ENCODE data around the gene SELENOV.
A peak's percentile ranks its signal among the peaks of the same experiment; 100 is the strongest.

The SELENOV gene

DNA sequence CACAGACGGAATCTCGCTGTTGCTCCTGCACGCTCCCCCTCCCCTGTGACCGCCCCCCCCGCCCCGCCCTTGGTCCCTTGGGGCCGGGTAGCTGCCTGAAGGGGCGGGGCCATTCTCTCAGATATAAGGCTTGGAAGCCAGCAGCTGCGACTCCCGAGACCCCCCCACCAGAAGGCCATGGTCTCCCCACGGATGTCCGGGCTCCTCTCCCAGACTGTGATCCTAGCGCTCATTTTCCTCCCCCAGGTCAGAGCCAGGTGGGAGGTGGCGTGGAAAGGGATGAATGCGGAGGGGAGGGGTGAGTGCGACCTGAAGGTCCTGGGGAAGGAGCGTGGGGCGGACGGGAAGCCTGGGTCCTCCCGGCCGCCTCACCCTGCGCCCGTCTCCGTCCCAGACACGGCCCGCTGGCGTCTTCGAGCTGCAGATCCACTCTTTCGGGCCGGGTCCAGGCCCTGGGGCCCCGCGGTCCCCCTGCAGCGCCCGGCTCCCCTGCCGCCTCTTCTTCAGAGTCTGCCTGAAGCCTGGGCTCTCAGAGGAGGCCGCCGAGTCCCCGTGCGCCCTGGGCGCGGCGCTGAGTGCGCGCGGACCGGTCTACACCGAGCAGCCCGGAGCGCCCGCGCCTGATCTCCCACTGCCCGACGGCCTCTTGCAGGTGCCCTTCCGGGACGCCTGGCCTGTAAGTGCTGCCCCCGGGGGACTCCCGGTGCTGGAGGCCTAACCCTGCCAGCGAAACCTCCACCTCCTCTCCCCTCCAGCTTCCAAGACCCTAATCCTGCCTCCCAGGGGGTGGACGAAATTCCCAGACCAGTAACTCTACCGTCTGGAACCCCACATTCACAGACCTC is 15.9 kb upstream of the SELENOV start, which contains the start of gene DLL3:
DLL3 (plus strand) TSS at position 150 of the 845 bp plus-strand sequence; CDS start at position 178, 28 bp downstream.
- Histone ChIP-seq H4K12ac (ENCODE audit: low read depth, low read length) (no peak within 1 kb of the TSS), H2AFZ (ENCODE audit: insufficient read depth, low read length, poor library complexity) (peak within 1 kb of the TSS; percentile 14), H3K36me3 (ENCODE audit: control insufficient read depth in 1 of 2, insufficient read depth in 2 of 2, low read length in 2 of 2) (no peaks in the 10 kb centered on the region), H4K8ac (ENCODE audit: low read depth, low read length) (no peak within 1 kb of the TSS), H3K4me2 (ENCODE audit: low read length) (peak within 1 kb of the TSS; percentile 63), H3K23ac (ENCODE audit: low read length) (no peak within 1 kb of the TSS), H3K14ac (ENCODE audit: low read length) (no peak within 1 kb of the TSS), H2BK5ac (ENCODE audit: low read depth, low read length, poor library complexity) (no peak within 1 kb of the TSS), H2BK120ac (ENCODE audit: insufficient read depth, low read length, poor library complexity) (no peak within 1 kb of the TSS), H3K79me2 (ENCODE audit: control insufficient read depth, insufficient read depth, low read length, poor library complexity) (no peaks in the 10 kb centered on the region), H2BK12ac (ENCODE audit: low read length) (no peak within 1 kb of the TSS), H3K4ac (ENCODE audit: low read depth, low read length) (no peak within 1 kb of the TSS), H3K4me1 (ENCODE audit: control insufficient read depth in 1 of 2, insufficient read depth in 2 of 2, low read length in 2 of 2) (peaks cover 8 to 10% of the 10 kb centered on the region in 2 experiments), H3K4me3 (ENCODE audit: low read depth, low read length) (no peak within 1 kb of the TSS), H3K79me1 (ENCODE audit: low read length) (peaks cover 2% of the 10 kb centered on the region), H3K27me3 (ENCODE audit: insufficient read depth, low read length) (peaks cover 23% of the 10 kb centered on the region), H3K18ac (ENCODE audit: low read length) (no peak within 1 kb of the TSS), H4K91ac (ENCODE audit: low read depth, low read length) (no peak within 1 kb of the TSS), H3K9ac (ENCODE audit: low read length) (no peak within 1 kb of the TSS), H2AK5ac (ENCODE audit: low read length) (no peak within 1 kb of the TSS), H3K9me3 (ENCODE audit: insufficient read depth, low read depth, low read length) (peaks cover 7% of the 10 kb centered on the region), H3K27ac (ENCODE audit: low read depth, low read length) (no peak within 1 kb of the TSS)
- no peak for DNase-seq
- WGBS (ENCODE audit: extremely low coverage, insufficient coverage, insufficient read length): no CpG with 5 or more reads among the region's 60 CpGs

DNA sequence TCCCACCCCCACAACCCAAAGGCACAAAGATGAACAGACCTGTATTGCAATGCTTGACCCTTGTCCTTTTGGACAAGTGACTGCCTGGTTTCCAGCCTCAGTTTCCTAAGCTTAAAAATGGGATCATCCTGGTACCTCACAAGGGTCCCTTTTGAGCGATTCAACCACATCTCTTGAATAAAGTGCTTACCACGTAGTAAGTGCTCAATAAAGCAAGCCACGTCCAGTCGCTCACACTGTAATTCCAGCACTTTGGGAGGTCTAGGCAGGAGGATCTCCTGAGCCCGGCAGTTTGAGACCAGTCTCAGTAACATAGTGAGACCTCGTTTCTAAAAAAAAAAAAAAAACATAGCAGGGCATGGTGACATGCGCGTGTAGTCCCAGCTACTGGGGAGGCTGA is 15.0 kb upstream of the SELENOV start:
- Histone ChIP-seq H2BK12ac (ENCODE audit: low read length) (no peak overlapping the region), H3K79me2 (ENCODE audit: control insufficient read depth, insufficient read depth, low read length, poor library complexity) (no peaks in the 10 kb centered on the region), H3K36me3 (ENCODE audit: control insufficient read depth in 1 of 2, insufficient read depth in 2 of 2, low read length in 2 of 2) (no peaks in the 10 kb centered on the region), H2BK120ac (ENCODE audit: insufficient read depth, low read length, poor library complexity) (no peak overlapping the region), H3K4ac (ENCODE audit: low read depth, low read length) (no peak overlapping the region), H3K27ac (ENCODE audit: low read depth, low read length) (no peak overlapping the region), H3K27me3 (ENCODE audit: insufficient read depth, low read length) (peaks cover 24% of the 10 kb centered on the region), H3K9me3 (ENCODE audit: insufficient read depth, low read depth, low read length) (peaks cover 7% of the 10 kb centered on the region), H4K8ac (ENCODE audit: low read depth, low read length) (no peak overlapping the region), H3K4me1 (ENCODE audit: control insufficient read depth in 1 of 2, insufficient read depth in 2 of 2, low read length in 2 of 2) (peaks cover 8 to 10% of the 10 kb centered on the region in 2 experiments), H3K79me1 (ENCODE audit: low read length) (peaks cover 2% of the 10 kb centered on the region), H2AK5ac (ENCODE audit: low read length) (no peak overlapping the region), H2AFZ (ENCODE audit: insufficient read depth, low read length, poor library complexity) (no peak overlapping the region), H3K4me3 (ENCODE audit: low read depth, low read length) (no peak overlapping the region), H4K12ac (ENCODE audit: low read depth, low read length) (no peak overlapping the region), H2BK5ac (ENCODE audit: low read depth, low read length, poor library complexity) (no peak overlapping the region), H3K14ac (ENCODE audit: low read length) (no peak overlapping the region), H3K4me2 (ENCODE audit: low read length) (no peak overlapping the region), H3K9ac (ENCODE audit: low read length) (no peak overlapping the region), H4K91ac (ENCODE audit: low read depth, low read length) (no peak overlapping the region), H3K23ac (ENCODE audit: low read length) (no peak overlapping the region), H3K18ac (ENCODE audit: low read length) (no peak overlapping the region)
- WGBS (ENCODE audit: extremely low coverage, insufficient coverage, insufficient read length): no CpG with 5 or more reads among the region's 8 CpGs
- no peak for DNase-seq

DNA sequence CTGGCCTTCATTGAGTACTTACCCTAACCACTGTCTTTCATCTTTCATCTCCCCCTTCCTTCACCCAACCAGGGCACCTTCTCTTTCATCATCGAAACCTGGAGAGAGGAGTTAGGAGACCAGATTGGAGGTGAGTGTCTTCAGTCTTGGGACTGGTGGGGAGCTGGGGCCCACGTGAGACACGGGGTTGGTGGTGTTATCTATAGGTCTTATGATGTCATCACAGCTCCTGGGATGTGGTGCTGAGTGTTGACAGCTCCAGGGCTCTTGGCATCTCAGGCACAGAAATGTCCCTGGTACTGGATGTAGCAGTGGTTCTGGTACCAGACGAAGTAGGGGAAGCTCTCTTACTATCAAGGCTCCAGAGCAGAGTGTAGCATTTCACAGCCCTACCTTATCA is 14.4 kb upstream of the SELENOV start:
- no peak for DNase-seq
- Histone ChIP-seq H3K18ac (ENCODE audit: low read length) (no peak overlapping the region), H3K14ac (ENCODE audit: low read length) (no peak overlapping the region), H2BK12ac (ENCODE audit: low read length) (no peak overlapping the region), H4K91ac (ENCODE audit: low read depth, low read length) (no peak overlapping the region), H3K4ac (ENCODE audit: low read depth, low read length) (no peak overlapping the region), H3K79me1 (ENCODE audit: low read length) (peaks cover 2% of the 10 kb centered on the region), H2AFZ (ENCODE audit: insufficient read depth, low read length, poor library complexity) (no peak overlapping the region), H4K12ac (ENCODE audit: low read depth, low read length) (no peak overlapping the region), H3K4me3 (ENCODE audit: low read depth, low read length) (no peak overlapping the region), H3K9me3 (ENCODE audit: insufficient read depth, low read depth, low read length) (peaks cover 7% of the 10 kb centered on the region), H3K36me3 (ENCODE audit: control insufficient read depth in 1 of 2, insufficient read depth in 2 of 2, low read length in 2 of 2) (no peaks in the 10 kb centered on the region), H3K79me2 (ENCODE audit: control insufficient read depth, insufficient read depth, low read length, poor library complexity) (no peaks in the 10 kb centered on the region), H3K23ac (ENCODE audit: low read length) (no peak overlapping the region), H3K9ac (ENCODE audit: low read length) (no peak overlapping the region), H3K4me2 (ENCODE audit: low read length) (no peak overlapping the region), H3K27ac (ENCODE audit: low read depth, low read length) (no peak overlapping the region), H3K4me1 (ENCODE audit: control insufficient read depth in 1 of 2, insufficient read depth in 2 of 2, low read length in 2 of 2) (peaks cover 8 to 10% of the 10 kb centered on the region in 2 experiments), H4K8ac (ENCODE audit: low read depth, low read length) (no peak overlapping the region), H3K27me3 (ENCODE audit: insufficient read depth, low read length) (peaks cover 27% of the 10 kb centered on the region), H2BK120ac (ENCODE audit: insufficient read depth, low read length, poor library complexity) (no peak overlapping the region), H2AK5ac (ENCODE audit: low read length) (no peak overlapping the region), H2BK5ac (ENCODE audit: low read depth, low read length, poor library complexity) (no peak overlapping the region)
- no CpG with 5 or more reads among the region's 4 CpGs for WGBS (ENCODE audit: extremely low coverage, insufficient coverage, insufficient read length)

DNA sequence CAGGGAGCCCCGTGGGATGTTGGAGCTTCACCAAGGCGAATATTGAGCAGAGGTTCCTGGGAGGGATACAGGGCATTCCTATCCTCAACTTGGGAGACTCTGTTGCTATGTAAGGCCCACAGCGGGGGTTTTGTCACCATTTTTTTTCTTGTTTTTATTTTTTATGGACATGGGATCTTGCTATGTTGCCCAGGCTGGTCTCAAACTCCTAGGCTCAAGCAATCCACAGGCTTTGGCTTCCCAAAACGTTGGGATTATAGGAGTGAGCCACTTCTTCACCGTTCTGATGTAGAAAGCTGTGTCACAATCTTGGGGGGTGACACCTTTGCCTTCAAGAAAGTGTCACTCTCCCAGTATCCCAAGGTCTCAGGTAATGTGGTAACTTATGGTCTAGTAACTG is 13.6 kb upstream of the SELENOV start:
- Histone ChIP-seq H3K27ac (ENCODE audit: low read depth, low read length) (no peak overlapping the region), H3K14ac (ENCODE audit: low read length) (no peak overlapping the region), H4K12ac (ENCODE audit: low read depth, low read length) (no peak overlapping the region), H2AFZ (ENCODE audit: insufficient read depth, low read length, poor library complexity) (no peak overlapping the region), H4K91ac (ENCODE audit: low read depth, low read length) (no peak overlapping the region), H3K4me1 (ENCODE audit: control insufficient read depth in 1 of 2, insufficient read depth in 2 of 2, low read length in 2 of 2) (peaks cover 8 to 10% of the 10 kb centered on the region in 2 experiments), H3K4ac (ENCODE audit: low read depth, low read length) (no peak overlapping the region), H4K8ac (ENCODE audit: low read depth, low read length) (no peak overlapping the region), H2AK5ac (ENCODE audit: low read length) (no peak overlapping the region), H3K4me2 (ENCODE audit: low read length) (no peak overlapping the region), H3K4me3 (ENCODE audit: low read depth, low read length) (no peak overlapping the region), H3K23ac (ENCODE audit: low read length) (no peak overlapping the region), H2BK120ac (ENCODE audit: insufficient read depth, low read length, poor library complexity) (no peak overlapping the region), H3K36me3 (ENCODE audit: control insufficient read depth in 1 of 2, insufficient read depth in 2 of 2, low read length in 2 of 2) (no peaks in the 10 kb centered on the region), H3K9me3 (ENCODE audit: insufficient read depth, low read depth, low read length) (peaks cover 8% of the 10 kb centered on the region), H2BK5ac (ENCODE audit: low read depth, low read length, poor library complexity) (no peak overlapping the region), H3K18ac (ENCODE audit: low read length) (no peak overlapping the region), H3K9ac (ENCODE audit: low read length) (no peak overlapping the region), H2BK12ac (ENCODE audit: low read length) (no peak overlapping the region), H3K79me1 (ENCODE audit: low read length) (peaks cover 2% of the 10 kb centered on the region), H3K27me3 (ENCODE audit: insufficient read depth, low read length) (peaks cover 32% of the 10 kb centered on the region), H3K79me2 (ENCODE audit: control insufficient read depth, insufficient read depth, low read length, poor library complexity) (no peaks in the 10 kb centered on the region)
- no peak for DNase-seq
- WGBS (ENCODE audit: extremely low coverage, insufficient coverage, insufficient read length): no CpG with 5 or more reads among the region's 5 CpGs

Measured in trophoblast cell (in vitro differentiated cells and primary cell).